GM21526 (cell line): ENCODE measurements around the gene NFYC.

Experiments used
- ATAC-seq: cut with Tn5 transposase; IDR thresholded peaks from one replicate; pipeline ENCODE4 v1.9.1; 2021; ENCODE audit warnings: moderate library complexity; ENCODE audit not compliant: unreplicated experiment, low FRiP score

The NFYC gene

DNA sequence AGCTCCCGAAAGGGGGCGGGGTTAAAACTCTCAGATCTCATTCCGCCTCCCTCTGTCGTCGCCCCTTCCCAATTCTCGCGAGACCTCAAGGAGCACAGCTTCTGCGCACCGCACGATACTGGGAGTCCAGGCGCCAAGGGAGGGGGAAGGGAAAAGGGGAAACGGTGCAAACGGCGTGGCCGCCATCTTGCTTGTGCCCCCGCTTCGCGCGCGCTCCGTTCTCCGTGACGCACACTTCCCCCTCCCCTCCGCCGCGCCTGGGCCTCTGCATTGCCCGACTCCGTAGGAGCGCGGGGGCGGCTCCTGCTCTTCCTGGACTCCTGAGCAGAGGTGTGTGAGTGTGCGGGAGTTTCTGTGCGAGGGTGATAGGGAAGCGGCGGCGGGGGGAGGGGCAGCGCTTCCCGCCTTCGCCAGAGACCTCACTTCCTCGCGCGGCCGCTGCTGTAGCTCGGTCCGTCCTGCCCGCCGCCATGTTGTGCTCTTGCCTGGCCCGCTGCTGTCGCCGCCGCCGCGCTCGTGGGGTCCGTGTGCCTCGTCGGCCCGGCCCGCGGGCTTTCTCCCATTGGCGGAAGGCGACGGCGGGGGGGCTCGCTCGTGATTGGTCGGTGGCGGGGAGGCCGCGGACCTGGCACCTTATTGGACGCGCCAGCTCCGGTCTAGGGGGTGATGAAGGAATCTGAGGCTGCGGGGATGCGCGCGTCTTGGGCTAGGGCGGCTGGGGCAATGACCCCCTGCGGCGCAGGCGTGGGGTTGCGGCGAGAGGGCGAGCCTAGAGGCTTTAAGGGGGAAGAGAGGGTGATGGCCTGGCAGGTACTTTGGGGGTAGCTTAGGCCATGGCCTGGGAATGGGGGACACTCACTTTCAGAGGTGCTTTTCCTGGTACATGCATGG lies at the start of gene NFYC:
Gene NFYC, plus strand, starts transcription at position 167 of the 891 bp plus-strand sequence. CDS start 47,140 bp downstream, outside the sequence.
- ATAC-seq = peak; percentile 64

DNA sequence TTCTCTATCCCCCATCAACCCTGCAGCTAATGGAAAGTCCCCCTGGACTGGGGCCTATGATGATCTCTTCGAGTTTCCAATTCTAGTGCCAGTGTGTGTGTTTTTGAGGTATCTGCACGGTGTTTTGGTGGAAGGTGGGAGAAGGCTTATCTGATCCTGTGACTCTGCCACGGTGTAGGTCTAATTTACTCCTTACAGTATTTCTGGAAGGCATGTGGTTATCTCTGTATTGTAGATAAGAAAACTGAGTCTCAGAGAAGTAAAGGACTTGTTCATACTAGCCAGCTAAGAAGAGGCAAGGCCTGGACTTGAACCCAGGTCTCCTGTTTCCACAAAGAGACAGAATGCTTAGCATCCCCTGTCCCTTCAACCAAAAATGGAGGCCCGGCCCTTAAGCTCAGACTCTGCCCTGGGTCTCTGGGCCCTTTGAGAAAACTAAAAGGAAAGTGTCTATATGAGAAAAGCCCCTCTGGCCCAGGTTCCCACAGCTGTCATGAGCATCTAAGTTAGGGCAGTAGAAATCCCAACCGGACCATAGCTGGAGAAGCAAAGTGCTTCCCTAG lies 46.3 kb upstream of the NFYC start:
- ATAC-seq = no peak

GRCh38 chr1:40646315-40646714 lies 45.2 kb upstream of the NFYC start:
- ATAC-seq = no peak

- no peak for ATAC-seq
Observed at GRCh38 chr1:40648200-40648599, 43.3 kb upstream of the NFYC start.

DNA sequence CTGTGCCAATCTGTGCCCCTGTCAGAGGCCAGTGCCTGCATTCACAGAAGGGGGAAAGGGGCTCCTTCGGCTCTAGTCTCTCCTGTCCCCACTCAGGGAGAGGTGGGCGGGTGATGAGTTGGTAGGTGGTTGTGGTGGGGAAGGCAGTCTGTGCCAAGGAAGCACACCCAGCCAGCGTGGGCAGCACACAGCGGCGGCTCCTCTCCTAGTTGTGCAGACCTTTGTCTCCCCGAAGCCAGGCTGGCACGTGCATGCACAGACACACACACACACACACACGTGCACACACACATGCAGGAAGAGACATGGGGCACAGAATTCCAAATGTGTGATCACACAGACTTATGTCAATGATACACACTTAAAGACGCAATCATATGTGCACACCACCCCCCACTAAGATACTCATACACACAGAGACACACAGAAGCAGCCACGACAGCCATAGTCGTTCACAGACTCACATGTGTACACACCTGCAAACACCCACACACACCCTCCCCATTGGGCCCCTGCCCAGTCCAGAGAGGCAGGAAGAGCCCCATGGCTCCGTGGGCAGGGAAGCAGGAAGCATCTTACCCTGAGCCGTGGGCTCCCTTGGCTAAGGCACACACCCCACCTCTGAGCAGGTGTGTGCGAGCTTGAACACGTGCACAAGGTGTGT lies 42.4 kb upstream of the NFYC start:
- no peak for ATAC-seq

- no peak for ATAC-seq
Observed at GRCh38 chr1:40649592-40649930, 41.9 kb upstream of the NFYC start.

DNA sequence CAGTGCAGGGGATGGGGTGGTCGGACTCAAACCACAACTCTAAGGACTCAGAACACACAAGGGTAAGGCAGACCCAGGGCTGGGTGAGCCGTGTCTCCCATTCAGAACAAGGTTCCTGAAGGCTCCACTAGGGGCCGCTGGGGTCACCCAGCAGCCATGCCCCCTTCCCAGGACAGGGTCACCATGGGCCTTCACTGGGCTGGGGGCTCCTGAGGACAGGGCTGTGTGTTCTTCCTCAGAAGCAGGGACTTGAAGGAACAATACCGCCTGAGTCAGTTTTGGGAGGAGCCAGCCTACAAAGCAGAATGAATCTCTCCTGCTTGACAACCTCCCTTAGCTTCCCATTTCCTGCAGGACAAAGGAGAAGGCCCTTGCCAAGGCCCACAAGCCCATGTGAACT lies 41.4 kb upstream of the NFYC start:
- ATAC-seq = no peak

DNA sequence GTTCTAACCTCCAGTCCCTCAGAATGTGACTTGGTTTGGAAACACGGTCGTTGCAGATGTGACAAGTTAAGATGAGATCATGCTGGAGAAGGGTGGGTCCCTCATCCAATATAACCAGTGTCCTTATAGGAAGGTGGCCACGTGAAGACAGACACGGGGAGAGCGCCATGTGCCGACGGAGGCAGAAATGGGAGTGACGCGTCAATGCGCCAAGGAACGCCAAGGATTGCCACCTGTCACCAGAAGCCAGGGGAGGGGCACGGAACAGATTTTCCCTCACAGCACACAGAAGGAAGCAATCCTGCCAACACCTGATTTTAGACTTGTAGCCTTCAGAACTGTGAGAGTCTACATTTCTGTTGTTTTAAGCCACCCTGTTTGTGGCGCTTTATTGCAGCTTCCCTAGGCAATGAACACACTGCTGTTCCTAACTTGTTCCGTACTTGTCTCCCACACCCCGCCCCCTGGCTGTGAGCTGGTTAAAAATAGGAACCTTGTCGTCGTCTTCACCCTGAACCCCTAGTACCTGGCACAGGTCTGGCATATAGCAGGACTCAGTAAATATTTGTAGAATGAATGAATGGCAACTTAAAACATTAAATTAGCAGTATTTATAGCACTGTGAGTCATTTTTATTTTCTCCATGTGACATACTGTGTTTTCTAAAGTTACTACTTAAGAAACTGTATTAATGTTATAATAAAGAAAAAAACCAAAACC lies 40.2 kb upstream of the NFYC start:
- ATAC-seq = no peak

DNA sequence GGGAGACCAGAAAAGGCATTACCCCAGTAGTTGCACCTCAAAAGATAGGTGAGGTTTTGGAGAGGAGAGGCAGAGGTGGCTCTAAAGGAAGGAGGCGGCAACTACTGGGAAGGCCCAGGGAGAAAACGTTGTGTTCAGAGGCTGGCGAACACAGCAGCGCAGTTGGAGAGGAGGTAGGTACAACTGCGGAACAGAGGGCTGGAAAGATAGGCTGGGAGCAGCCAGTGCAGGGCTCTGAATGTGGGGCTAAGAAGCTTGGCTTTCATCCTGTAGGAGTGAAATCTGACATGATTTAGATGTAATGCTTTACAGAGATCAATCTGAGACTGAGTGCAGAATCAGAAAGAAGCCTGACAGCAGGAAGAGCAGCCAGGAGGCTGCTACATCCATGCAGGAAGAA lies 39.0 kb upstream of the NFYC start:
- no peak for ATAC-seq

GRCh38 chr1:40652979-40653378 lies 38.5 kb upstream of the NFYC start:
- ATAC-seq = no peak

DNA sequence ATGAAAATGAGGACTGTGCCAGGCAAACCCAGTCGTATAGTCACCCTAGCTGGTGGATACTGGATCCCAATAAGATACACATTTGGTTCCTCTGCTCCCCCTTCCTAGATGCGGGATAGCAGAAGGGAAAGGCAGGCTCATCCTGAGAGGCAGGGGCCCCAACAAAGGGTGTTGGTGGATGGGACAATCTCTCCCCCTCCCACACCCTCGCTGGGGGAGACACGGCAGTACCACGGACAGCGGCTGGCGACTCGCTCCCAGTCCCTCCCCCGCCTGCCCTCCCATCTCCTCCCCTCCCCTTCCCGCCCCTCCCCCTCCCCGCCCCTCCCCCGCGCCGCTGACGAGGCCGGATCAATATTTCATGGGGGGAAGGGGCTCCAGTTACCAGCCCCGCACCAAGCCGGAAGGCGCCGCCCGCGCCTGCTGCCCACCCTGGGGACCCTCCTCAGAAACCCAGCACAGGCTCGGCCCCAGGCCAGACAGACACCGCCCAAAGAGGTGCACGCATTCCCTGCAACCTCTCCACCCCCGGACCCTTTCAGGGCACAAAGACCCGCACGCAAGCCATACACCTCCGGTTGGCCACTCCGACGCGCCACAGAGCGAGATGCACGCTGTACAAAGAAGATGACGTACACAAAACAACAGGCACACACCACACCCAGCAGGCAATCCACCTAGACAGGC lies 37.5 kb upstream of the NFYC start:
- ATAC-seq = no peak

DNA sequence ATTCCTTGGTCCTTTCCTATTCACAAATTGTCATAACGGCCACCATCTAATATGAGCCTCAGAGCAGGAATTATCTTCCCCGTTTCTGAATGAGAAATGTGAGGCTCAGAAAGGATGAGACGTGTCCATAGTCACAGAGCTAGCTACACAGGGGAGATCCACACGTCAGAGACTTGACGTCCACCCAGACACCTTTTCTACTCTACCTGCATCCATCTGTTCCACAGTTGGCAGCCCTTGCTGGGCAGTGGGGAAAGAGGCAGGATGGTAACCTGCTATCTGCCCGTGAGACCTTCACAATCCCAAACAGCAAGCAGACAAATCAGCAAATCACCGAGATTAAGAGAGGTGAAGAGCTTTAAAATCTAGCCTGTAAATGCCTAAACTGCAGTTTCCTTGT lies 34.5 kb upstream of the NFYC start:
- ATAC-seq = no peak

DNA sequence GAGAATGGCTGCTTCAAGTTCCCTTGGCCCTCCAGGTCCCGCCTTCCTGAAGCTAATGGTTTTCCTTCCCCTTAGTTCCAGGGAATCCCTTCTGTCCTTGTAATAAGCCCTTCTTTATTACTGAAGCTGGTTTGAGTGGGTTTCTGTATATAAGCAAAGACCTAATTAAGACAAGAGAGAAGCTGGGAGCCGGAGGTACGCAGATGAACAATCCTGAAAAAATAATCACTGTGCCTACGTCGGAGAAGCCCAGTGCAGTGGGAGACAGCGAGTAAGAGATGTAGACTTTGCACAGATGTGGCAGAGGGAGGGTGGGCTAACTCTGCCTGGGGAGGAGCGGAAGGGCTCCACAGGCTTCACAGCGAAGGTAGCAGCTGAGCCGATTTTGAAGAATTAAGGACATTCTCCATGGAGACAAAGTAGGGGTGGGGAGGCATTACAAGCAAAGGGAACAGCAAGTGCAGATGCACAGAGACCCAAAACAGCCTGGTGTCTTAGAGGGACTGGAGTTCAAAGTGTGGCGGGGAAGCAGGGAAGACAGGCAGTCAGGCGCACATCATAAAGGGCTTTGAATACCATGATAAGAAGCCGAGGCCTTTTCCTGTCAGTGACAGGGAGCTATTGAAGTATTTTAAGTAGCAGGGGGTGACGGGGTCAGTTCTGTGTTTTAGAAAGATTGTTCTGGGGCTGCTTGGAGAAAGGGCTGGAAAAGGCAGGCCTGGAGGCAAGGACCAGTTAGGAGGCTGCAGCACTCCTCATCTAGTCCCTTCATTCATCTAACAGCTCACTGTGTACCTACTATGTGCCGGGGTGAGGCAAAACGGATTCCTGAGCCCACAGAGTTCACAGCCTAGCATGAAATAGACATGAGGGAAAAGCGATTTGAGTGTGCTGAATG lies 32.5 kb upstream of the NFYC start:
- ATAC-seq = no peak

- ATAC-seq = no peak
Observed at GRCh38 chr1:40659649-40659947, 31.9 kb upstream of the NFYC start.

DNA sequence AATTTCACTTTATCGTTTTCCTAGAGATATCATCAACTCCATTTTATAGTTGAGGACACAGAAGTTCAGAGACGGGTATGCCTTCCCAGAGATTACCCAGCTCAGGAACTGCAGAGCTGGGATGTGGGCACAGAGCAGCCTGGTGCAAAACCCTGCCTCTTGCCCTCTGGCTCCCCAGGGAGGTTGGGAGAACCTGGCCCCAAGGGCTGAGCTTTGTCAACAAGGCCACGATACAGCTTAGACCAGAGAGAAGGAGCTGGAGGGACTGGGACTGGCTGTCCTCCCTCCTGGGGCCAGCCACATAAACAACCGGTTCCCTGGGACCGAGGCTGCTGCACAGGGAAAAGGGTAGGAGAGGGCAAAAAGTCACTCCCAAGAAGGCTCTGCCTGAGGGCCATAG lies 29.8 kb upstream of the NFYC start:
- ATAC-seq = no peak

GRCh38 chr1:40662151-40662550 lies 29.4 kb upstream of the NFYC start:
- ATAC-seq = no peak

DNA sequence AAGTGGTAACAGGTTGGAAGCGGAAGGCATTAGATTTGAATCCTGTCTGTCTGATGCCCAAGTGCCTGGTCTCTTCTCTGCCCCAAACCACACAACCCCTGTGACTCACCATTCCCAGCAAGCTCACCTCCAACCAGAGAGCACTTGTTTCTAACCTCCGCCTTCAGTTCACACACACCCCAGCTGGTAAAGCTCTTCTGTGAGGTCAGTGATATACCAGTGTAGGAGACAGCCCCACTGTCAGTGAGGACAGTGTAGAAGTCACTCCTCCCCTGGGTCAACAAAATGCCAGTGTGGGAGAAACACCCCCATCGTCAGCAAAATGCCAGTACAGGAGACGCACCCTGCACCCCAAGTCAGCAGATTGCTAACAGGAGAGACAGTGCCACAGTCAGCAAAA lies 28.6 kb upstream of the NFYC start:
- no peak for ATAC-seq

- ATAC-seq = no peak
Observed at GRCh38 chr1:40663324-40664166, 28.0 kb upstream of the NFYC start.

GRCh38 chr1:40664167-40664537 lies 27.4 kb upstream of the NFYC start:
- no peak for ATAC-seq
